Measurements from ENCODE around the gene KATNAL1.

The KATNAL1 gene

GRCh38 chr13:30339738-30340330, 32.5 kb upstream of the KATNAL1 start:
- Mint-ChIP-seq H3K27me3 (no peaks in the 10 kb centered on the region), H3K4me3 (no peak overlapping the region), H3K27ac (no peak overlapping the region), H3K36me3 (ENCODE audit: low read depth) (no peaks in the 10 kb centered on the region), H3K9me3 (no peaks in the 10 kb centered on the region), H3K4me1 (ENCODE audit: low read depth) (peaks cover 19% of the 10 kb centered on the region)
- DNase-seq = no peak

- no peak overlapping the region for H3K27ac Mint-ChIP-seq
- no peaks in the 10 kb centered on the region for H3K9me3 Mint-ChIP-seq
- no peaks in the 10 kb centered on the region for H3K27me3 Mint-ChIP-seq
- no peak overlapping the region for H3K4me3 Mint-ChIP-seq
- no peak for DNase-seq
- no peaks in the 10 kb centered on the region for H3K36me3 Mint-ChIP-seq (ENCODE audit: low read depth)
- peaks cover 19% of the 10 kb centered on the region for H3K4me1 Mint-ChIP-seq (ENCODE audit: low read depth)
Measured at GRCh38 chr13:30338952-30339351, 31.6 kb upstream of the KATNAL1 start.

- H3K4me1 Mint-ChIP-seq (ENCODE audit: low read depth) = peaks cover 17% of the 10 kb centered on the region
- DNase-seq = no peak
- no peak overlapping the region for H3K4me3 Mint-ChIP-seq
- H3K27ac Mint-ChIP-seq = no peak overlapping the region
- no peaks in the 10 kb centered on the region for H3K27me3 Mint-ChIP-seq
- no peaks in the 10 kb centered on the region for H3K36me3 Mint-ChIP-seq (ENCODE audit: low read depth)
- no peaks in the 10 kb centered on the region for H3K9me3 Mint-ChIP-seq
Measured at GRCh38 chr13:30338331-30338851, 31.0 kb upstream of the KATNAL1 start.

- H3K4me3 Mint-ChIP-seq = no peak overlapping the region
- H3K36me3 Mint-ChIP-seq (ENCODE audit: low read depth) = no peaks in the 10 kb centered on the region
- DNase-seq = no peak
- H3K27me3 Mint-ChIP-seq = no peaks in the 10 kb centered on the region
- no peak overlapping the region for H3K27ac Mint-ChIP-seq
- H3K9me3 Mint-ChIP-seq = no peaks in the 10 kb centered on the region
- H3K4me1 Mint-ChIP-seq (ENCODE audit: low read depth) = peaks cover 17% of the 10 kb centered on the region
Measured at GRCh38 chr13:30337061-30337610, 29.8 kb upstream of the KATNAL1 start.

GRCh38 chr13:30334663-30335386, 27.5 kb upstream of the KATNAL1 start:
- no peaks in the 10 kb centered on the region for H3K9me3 Mint-ChIP-seq
- H3K27ac Mint-ChIP-seq = no peak overlapping the region
- H3K4me1 Mint-ChIP-seq (ENCODE audit: low read depth) = peaks cover 21% of the 10 kb centered on the region
- no peaks in the 10 kb centered on the region for H3K36me3 Mint-ChIP-seq (ENCODE audit: low read depth)
- DNase-seq = no peak
- no peak overlapping the region for H3K4me3 Mint-ChIP-seq
- no peaks in the 10 kb centered on the region for H3K27me3 Mint-ChIP-seq

GRCh38 chr13:30333616-30334015, 26.3 kb upstream of the KATNAL1 start:
- Mint-ChIP-seq H3K27ac (no peak overlapping the region), H3K4me1 (ENCODE audit: low read depth) (peaks cover 21% of the 10 kb centered on the region), H3K36me3 (ENCODE audit: low read depth) (no peaks in the 10 kb centered on the region), H3K27me3 (no peaks in the 10 kb centered on the region), H3K4me3 (no peak overlapping the region), H3K9me3 (no peaks in the 10 kb centered on the region)
- DNase-seq = no peak

GRCh38 chr13:30332456-30333143, 25.2 kb upstream of the KATNAL1 start:
- Mint-ChIP-seq H3K36me3 (ENCODE audit: low read depth) (no peaks in the 10 kb centered on the region), H3K4me1 (ENCODE audit: low read depth) (peaks cover 16% of the 10 kb centered on the region), H3K27ac (no peak overlapping the region), H3K9me3 (no peaks in the 10 kb centered on the region), H3K27me3 (no peaks in the 10 kb centered on the region), H3K4me3 (no peak overlapping the region)
- DNase-seq = no peak

GRCh38 chr13:30331331-30331771, 24.0 kb upstream of the KATNAL1 start:
- no peak for DNase-seq
- no peaks in the 10 kb centered on the region for H3K9me3 Mint-ChIP-seq
- H3K27me3 Mint-ChIP-seq = no peaks in the 10 kb centered on the region
- no peaks in the 10 kb centered on the region for H3K36me3 Mint-ChIP-seq (ENCODE audit: low read depth)
- peaks cover 4% of the 10 kb centered on the region for H3K4me1 Mint-ChIP-seq (ENCODE audit: low read depth)
- H3K4me3 Mint-ChIP-seq = no peak overlapping the region
- no peak overlapping the region for H3K27ac Mint-ChIP-seq

- no peak overlapping the region for H3K27ac Mint-ChIP-seq
Measured at GRCh38 chr13:30329009-30329585, 21.7 kb upstream of the KATNAL1 start.

GRCh38 chr13:30325668-30326067, 18.3 kb upstream of the KATNAL1 start:
- Mint-ChIP-seq H3K27ac (no peak overlapping the region), H3K4me1 (ENCODE audit: low read depth) (no peaks in the 10 kb centered on the region), H3K4me3 (no peak overlapping the region), H3K36me3 (ENCODE audit: low read depth) (no peaks in the 10 kb centered on the region), H3K27me3 (no peaks in the 10 kb centered on the region), H3K9me3 (no peaks in the 10 kb centered on the region)
- DNase-seq = no peak

More at GRCh38 chr13:30329009-30329585, 21.7 kb upstream of the KATNAL1 start:
- Mint-ChIP-seq H3K36me3 (ENCODE audit: low read depth) (no peaks in the 10 kb centered on the region), H3K4me1 (ENCODE audit: low read depth) (peaks cover 4% of the 10 kb centered on the region), H3K9me3 (no peaks in the 10 kb centered on the region), H3K4me3 (no peak overlapping the region), H3K27me3 (no peaks in the 10 kb centered on the region)
- DNase-seq = no peak

GRCh38 chr13:30323524-30323923, 16.2 kb upstream of the KATNAL1 start:
- H3K27ac Mint-ChIP-seq = no peak overlapping the region
- H3K27me3 Mint-ChIP-seq = no peaks in the 10 kb centered on the region
- no peaks in the 10 kb centered on the region for H3K4me1 Mint-ChIP-seq (ENCODE audit: low read depth)
- no peaks in the 10 kb centered on the region for H3K36me3 Mint-ChIP-seq (ENCODE audit: low read depth)
- H3K9me3 Mint-ChIP-seq = no peaks in the 10 kb centered on the region
- no peak for DNase-seq
- H3K4me3 Mint-ChIP-seq = no peak overlapping the region

- Mint-ChIP-seq H3K27me3 (no peaks in the 10 kb centered on the region), H3K27ac (no peak overlapping the region), H3K4me3 (no peak overlapping the region), H3K36me3 (ENCODE audit: low read depth) (no peaks in the 10 kb centered on the region), H3K4me1 (ENCODE audit: low read depth) (no peaks in the 10 kb centered on the region), H3K9me3 (no peaks in the 10 kb centered on the region)
- no peak for DNase-seq
Measured at GRCh38 chr13:30322428-30322827, 15.1 kb upstream of the KATNAL1 start.

GRCh38 chr13:30321256-30321655, 13.9 kb upstream of the KATNAL1 start:
- Mint-ChIP-seq H3K27me3 (no peaks in the 10 kb centered on the region), H3K4me1 (ENCODE audit: low read depth) (no peaks in the 10 kb centered on the region), H3K9me3 (no peaks in the 10 kb centered on the region), H3K27ac (no peak overlapping the region), H3K4me3 (no peak overlapping the region), H3K36me3 (ENCODE audit: low read depth) (no peaks in the 10 kb centered on the region)
- DNase-seq = no peak

GRCh38 chr13:30319655-30320054, 12.3 kb upstream of the KATNAL1 start:
- no peaks in the 10 kb centered on the region for H3K36me3 Mint-ChIP-seq (ENCODE audit: low read depth)
- H3K27me3 Mint-ChIP-seq = no peaks in the 10 kb centered on the region
- H3K4me3 Mint-ChIP-seq = no peak overlapping the region
- no peak for DNase-seq
- H3K9me3 Mint-ChIP-seq = no peaks in the 10 kb centered on the region
- peaks cover 2% of the 10 kb centered on the region for H3K4me1 Mint-ChIP-seq (ENCODE audit: low read depth)
- H3K27ac Mint-ChIP-seq = no peak overlapping the region

Data from activated T-cell treated with anti-CD3 and anti-CD28 coated beads, Interleukin-2, amount 50 U/mL, for 24 hours (primary cell).